Liver (tissue), 9 donors: ENCODE measurements around the gene PNKP. TPM values are rescaled to one million over a fixed set of nuclear protein-coding genes. Genes with fewer than 3 reads are reported as not detected.

Experiments used
- DNase-seq: peaks from one replicate; pipeline ENCODE4 v3.0.0-alpha.2; 2017; ENCODE audit warnings: low spot score
- H3K27ac ChIP-seq, 2 donors: one replicate each; pipeline ENCODE4 v1.7.0; 2013; ENCODE audit warnings: inconsistent platforms in 2 of 2, low read length in 2 of 2, control low read depth in 1 of 2, low read depth in 1 of 2, mild to moderate bottlenecking in 1 of 2
- H3K27me3 ChIP-seq, 4 donors: one replicate each; pipeline versions ENCODE4 v1.6.1 to v1.7.0; 2013; ENCODE audit warnings: low read length in 3 of 4, inconsistent platforms in 1 of 4, mild to moderate bottlenecking in 1 of 4, moderate library complexity in 1 of 4; ENCODE audit not compliant: control insufficient read depth in 4 of 4, insufficient read depth in 4 of 4
- H3K36me3 ChIP-seq, 4 donors: one replicate each; pipeline versions ENCODE4 v1.6.1 to v1.7.0; 2013; ENCODE audit warnings: low read length in 3 of 4, mild to moderate bottlenecking in 3 of 4, low read depth in 1 of 4, moderate library complexity in 1 of 4; ENCODE audit not compliant: control insufficient read depth in 4 of 4, insufficient read depth in 3 of 4
- H3K4me1 ChIP-seq, 4 donors: one replicate each; pipeline versions ENCODE4 v1.6.1 to v1.7.0; 2013; ENCODE audit warnings: low read length in 3 of 4, mild to moderate bottlenecking in 3 of 4, moderate library complexity in 1 of 4; ENCODE audit not compliant: control insufficient read depth in 4 of 4, insufficient read depth in 4 of 4
- H3K4me3 ChIP-seq, 3 donors: one replicate each; pipeline versions ENCODE4 v1.6.1 to v1.7.0; 2013; ENCODE audit warnings: low read length in 3 of 3, control low read depth in 1 of 3, low read depth in 1 of 3, mild to moderate bottlenecking in 1 of 3
- H3K9ac ChIP-seq, 2 donors: one replicate each; pipeline ENCODE4 v1.7.0; 2013; ENCODE audit warnings: low read length in 2 of 2, mild to moderate bottlenecking in 2 of 2, moderate library complexity in 2 of 2, control low read depth in 1 of 2, low read depth in 1 of 2
- H3K9me3 ChIP-seq, 4 donors: one replicate each; pipeline versions ENCODE4 v1.6.1 to v1.7.0; 2013; ENCODE audit warnings: low read length in 3 of 4; ENCODE audit not compliant: control insufficient read depth in 4 of 4
- EGR1 ChIP-seq, 2 donors: IDR thresholded peaks; 2 replicates each; pipeline ENCODE4 v1.6.1; 2016 to 2018; ENCODE audit warnings: antibody characterized with exemption in 2 of 2, low read depth in 2 of 2
- FOXA1 ChIP-seq: IDR thresholded peaks from 2 replicates; pipeline ENCODE4 v1.6.1; 2016; ENCODE audit warnings: antibody characterized with exemption
- FOXA2 ChIP-seq: IDR thresholded peaks from 2 replicates; pipeline ENCODE4 v1.6.1; 2016; ENCODE audit warnings: antibody characterized with exemption
- GABPA ChIP-seq, 2 donors: IDR thresholded peaks in 1 of 2; conservative IDR thresholded peaks in 1 of 2; 2 replicates each; pipeline ENCODE4 v1.6.1; 2016; ENCODE audit warnings: antibody characterized with exemption in 2 of 2, mild to moderate bottlenecking in 1 of 2, moderate library complexity in 1 of 2
- HNF4A ChIP-seq, 2 donors: conservative IDR thresholded peaks; 2 replicates each; pipeline ENCODE4 v1.6.1; 2016; ENCODE audit warnings: antibody characterized with exemption in 2 of 2, mild to moderate bottlenecking in 2 of 2
- HNF4G ChIP-seq: IDR thresholded peaks from 2 replicates; pipeline ENCODE4 v1.6.1; 2016; ENCODE audit warnings: antibody characterized with exemption
- JUND ChIP-seq, 2 donors: IDR thresholded peaks; 2 replicates each; pipeline ENCODE4 v1.6.1; 2016; ENCODE audit warnings: antibody characterized with exemption in 2 of 2
- NR2F2 ChIP-seq: IDR thresholded peaks from 2 replicates; pipeline ENCODE4 v1.6.1; 2016; ENCODE audit warnings: antibody characterized with exemption
- RAD21 ChIP-seq, 2 donors: IDR thresholded peaks; 2 replicates each; pipeline ENCODE4 v1.6.1; 2016; ENCODE audit warnings: antibody characterized with exemption in 2 of 2, mild to moderate bottlenecking in 2 of 2
- RXRA ChIP-seq, 2 donors: IDR thresholded peaks; 2 replicates each; pipeline ENCODE4 v1.6.1; 2017 to 2018; ENCODE audit warnings: antibody characterized with exemption in 2 of 2, mild to moderate bottlenecking in 1 of 2
- SP1 ChIP-seq: IDR thresholded peaks from 2 replicates; pipeline ENCODE4 v1.6.1; 2018; ENCODE audit warnings: antibody characterized with exemption, mild to moderate bottlenecking
- TAF1 ChIP-seq: conservative IDR thresholded peaks from 2 replicates; pipeline ENCODE4 v1.6.1; 2016; ENCODE audit warnings: antibody characterized with exemption, mild to moderate bottlenecking
- YY1 ChIP-seq: IDR thresholded peaks from 2 replicates; pipeline ENCODE4 v1.6.1; 2016; ENCODE audit warnings: antibody characterized with exemption, mild to moderate bottlenecking
- WGBS: extraction: QIAGEN DNeasy Blood & Tissue Kit; methylation state at CpG from one replicate; pipeline ENCODE4 v1.1.7; 2013; 5-methylcytosine and 5-hydroxymethylcytosine counted together
- polyA plus RNA-seq, 2 donors: library from polyadenylated mRNA; stranded (reverse) in 1 of 2; unstranded in 1 of 2; fragments of 200-250 nt in 1 of 2; fragments of >200 nt in 1 of 2; fragmentation: Nextera tagmentation in 1 of 2; extraction: Ambion mirVana in 1 of 2; gene quantifications; one replicate each; pipeline versions ENCODE4 v1.2.1 to v1.2.3, GENCODE V29; 2013 to 2015
- total RNA-seq, 2 donors: library from RNA; depleted of rRNA; stranded (reverse); fragments of >200 nt; gene quantifications; one replicate each; pipeline ENCODE4 v1.2.3, GENCODE V29; 2014
- TF ChIP-seq, protein P1 (sequence below): IDR thresholded peaks from 2 replicates; pipeline ENCODE4 v1.6.1; 2016; ENCODE audit warnings: antibody characterized with exemption
- TF ChIP-seq, protein P2 (sequence below): fragments of 150-350 bp; IDR thresholded peaks from 2 replicates; pipeline ENCODE4 v1.5.1; 2017; ENCODE audit warnings: improper control_type of control experiment, low read depth, low read length; ENCODE audit not compliant: missing input control
- TF ChIP-seq, protein P3 (sequence below): IDR thresholded peaks from 2 replicates; pipeline ENCODE4 v1.6.1; 2016; ENCODE audit warnings: antibody characterized with exemption
- TF ChIP-seq, protein P4 (sequence below): IDR thresholded peaks from 2 replicates; pipeline ENCODE4 v1.6.1; 2016; ENCODE audit warnings: antibody characterized with exemption
- TF ChIP-seq, protein P5 (sequence below): IDR thresholded peaks from 2 replicates; pipeline ENCODE4 v1.6.1; 2016; ENCODE audit warnings: antibody characterized with exemption, mild to moderate bottlenecking
- donor health status: healthy.
- donor health status: healthy.
- donor health status: healthy.
- donor health status: healthy.
- donor health status: healthy.

The PNKP gene
- total and polyA plus RNA-seq, 4 donors, result 17.3 to 30.9 (median 19.8) TPM

DNA sequence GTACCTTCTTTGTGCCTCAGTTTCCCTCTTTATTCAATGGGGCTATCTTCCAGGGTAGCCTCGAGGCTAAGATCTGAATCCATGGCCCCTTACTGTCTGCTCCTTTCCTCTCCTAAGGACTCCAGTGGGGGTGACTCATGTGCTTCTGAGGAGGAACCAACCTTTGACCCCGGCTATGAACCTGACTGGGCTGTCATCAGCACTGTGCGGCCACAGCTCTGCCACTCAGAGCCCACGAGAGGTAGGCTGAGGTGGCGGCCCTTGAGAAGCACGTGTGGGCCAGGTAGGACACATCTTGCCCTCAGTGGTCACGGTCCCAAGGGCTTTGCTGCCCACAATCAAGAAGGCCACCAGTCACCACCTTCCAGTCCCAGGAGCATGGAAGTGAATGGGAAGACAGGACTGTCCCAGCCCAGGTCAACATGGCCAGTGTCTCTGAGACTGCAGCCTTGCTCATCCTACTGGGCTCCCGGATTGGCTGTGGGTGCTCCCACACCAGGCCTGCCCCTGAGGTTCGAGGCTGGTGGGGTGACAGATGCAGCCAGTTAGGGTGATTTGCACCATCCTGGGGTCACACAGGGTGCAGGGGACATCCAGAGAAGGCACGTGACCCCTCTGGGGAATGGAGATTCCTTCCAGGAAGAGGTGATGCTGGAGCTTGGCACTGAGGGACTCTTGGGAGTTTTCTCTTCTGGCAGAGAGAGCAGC lies 12.9 kb upstream of the PNKP start:
- Histone ChIP-seq H3K4me1 (peaks cover 0 to 29% (median 17%) of the 10 kb centered on the region in 4 donors), H3K36me3 (peaks cover 38 to 51% (median 47%) of the 10 kb centered on the region in 4 donors), H3K27ac (no peak overlapping the region), H3K9ac (no peak overlapping the region), H3K27me3 (no peaks in the 10 kb centered on the region), H3K4me3 (no peak overlapping the region), H3K9me3 (no peaks in the 10 kb centered on the region)
- 93% methylated on average over 10 of the region's 10 CpGs for WGBS
- no peak for TF ChIP-seq RAD21 (IDR thresholded peaks at IDR 0.05)
- no peak for TF ChIP-seq JUND (IDR thresholded peaks at IDR 0.05)
- no peak for TF ChIP-seq EGR1 (IDR thresholded peaks at IDR 0.05; ENCODE audit: low read depth in 2 of 2)
- no peak for TF ChIP-seq FOXA1
- TF ChIP-seq, protein P1, sequence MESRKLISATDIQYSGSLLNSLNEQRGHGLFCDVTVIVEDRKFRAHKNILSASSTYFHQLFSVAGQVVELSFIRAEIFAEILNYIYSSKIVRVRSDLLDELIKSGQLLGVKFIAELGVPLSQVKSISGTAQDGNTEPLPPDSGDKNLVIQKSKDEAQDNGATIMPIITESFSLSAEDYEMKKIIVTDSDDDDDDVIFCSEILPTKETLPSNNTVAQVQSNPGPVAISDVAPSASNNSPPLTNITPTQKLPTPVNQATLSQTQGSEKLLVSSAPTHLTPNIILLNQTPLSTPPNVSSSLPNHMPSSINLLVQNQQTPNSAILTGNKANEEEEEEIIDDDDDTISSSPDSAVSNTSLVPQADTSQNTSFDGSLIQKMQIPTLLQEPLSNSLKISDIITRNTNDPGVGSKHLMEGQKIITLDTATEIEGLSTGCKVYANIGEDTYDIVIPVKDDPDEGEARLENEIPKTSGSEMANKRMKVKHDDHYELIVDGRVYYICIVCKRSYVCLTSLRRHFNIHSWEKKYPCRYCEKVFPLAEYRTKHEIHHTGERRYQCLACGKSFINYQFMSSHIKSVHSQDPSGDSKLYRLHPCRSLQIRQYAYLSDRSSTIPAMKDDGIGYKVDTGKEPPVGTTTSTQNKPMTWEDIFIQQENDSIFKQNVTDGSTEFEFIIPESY, result no peak
- TF ChIP-seq, protein P2, sequence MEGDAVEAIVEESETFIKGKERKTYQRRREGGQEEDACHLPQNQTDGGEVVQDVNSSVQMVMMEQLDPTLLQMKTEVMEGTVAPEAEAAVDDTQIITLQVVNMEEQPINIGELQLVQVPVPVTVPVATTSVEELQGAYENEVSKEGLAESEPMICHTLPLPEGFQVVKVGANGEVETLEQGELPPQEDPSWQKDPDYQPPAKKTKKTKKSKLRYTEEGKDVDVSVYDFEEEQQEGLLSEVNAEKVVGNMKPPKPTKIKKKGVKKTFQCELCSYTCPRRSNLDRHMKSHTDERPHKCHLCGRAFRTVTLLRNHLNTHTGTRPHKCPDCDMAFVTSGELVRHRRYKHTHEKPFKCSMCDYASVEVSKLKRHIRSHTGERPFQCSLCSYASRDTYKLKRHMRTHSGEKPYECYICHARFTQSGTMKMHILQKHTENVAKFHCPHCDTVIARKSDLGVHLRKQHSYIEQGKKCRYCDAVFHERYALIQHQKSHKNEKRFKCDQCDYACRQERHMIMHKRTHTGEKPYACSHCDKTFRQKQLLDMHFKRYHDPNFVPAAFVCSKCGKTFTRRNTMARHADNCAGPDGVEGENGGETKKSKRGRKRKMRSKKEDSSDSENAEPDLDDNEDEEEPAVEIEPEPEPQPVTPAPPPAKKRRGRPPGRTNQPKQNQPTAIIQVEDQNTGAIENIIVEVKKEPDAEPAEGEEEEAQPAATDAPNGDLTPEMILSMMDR, result no peak
- TF ChIP-seq, protein P3, sequence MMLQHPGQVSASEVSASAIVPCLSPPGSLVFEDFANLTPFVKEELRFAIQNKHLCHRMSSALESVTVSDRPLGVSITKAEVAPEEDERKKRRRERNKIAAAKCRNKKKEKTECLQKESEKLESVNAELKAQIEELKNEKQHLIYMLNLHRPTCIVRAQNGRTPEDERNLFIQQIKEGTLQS, result no peak
- no peak for TF ChIP-seq YY1
- TF ChIP-seq HNF4A (conservative IDR thresholded peaks at IDR 0.05), result no peak
- TF ChIP-seq RXRA (IDR thresholded peaks at IDR 0.05), result no peak
- TF ChIP-seq, protein P4, sequence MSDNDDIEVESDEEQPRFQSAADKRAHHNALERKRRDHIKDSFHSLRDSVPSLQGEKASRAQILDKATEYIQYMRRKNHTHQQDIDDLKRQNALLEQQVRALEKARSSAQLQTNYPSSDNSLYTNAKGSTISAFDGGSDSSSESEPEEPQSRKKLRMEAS, result no peak
- TF ChIP-seq TAF1, result no peak
- TF ChIP-seq GABPA (IDR thresholded peaks at IDR 0.05 in 1 of 2, conservative IDR thresholded peaks at IDR 0.05 in 1 of 2), result no peak
- TF ChIP-seq, protein P5, sequence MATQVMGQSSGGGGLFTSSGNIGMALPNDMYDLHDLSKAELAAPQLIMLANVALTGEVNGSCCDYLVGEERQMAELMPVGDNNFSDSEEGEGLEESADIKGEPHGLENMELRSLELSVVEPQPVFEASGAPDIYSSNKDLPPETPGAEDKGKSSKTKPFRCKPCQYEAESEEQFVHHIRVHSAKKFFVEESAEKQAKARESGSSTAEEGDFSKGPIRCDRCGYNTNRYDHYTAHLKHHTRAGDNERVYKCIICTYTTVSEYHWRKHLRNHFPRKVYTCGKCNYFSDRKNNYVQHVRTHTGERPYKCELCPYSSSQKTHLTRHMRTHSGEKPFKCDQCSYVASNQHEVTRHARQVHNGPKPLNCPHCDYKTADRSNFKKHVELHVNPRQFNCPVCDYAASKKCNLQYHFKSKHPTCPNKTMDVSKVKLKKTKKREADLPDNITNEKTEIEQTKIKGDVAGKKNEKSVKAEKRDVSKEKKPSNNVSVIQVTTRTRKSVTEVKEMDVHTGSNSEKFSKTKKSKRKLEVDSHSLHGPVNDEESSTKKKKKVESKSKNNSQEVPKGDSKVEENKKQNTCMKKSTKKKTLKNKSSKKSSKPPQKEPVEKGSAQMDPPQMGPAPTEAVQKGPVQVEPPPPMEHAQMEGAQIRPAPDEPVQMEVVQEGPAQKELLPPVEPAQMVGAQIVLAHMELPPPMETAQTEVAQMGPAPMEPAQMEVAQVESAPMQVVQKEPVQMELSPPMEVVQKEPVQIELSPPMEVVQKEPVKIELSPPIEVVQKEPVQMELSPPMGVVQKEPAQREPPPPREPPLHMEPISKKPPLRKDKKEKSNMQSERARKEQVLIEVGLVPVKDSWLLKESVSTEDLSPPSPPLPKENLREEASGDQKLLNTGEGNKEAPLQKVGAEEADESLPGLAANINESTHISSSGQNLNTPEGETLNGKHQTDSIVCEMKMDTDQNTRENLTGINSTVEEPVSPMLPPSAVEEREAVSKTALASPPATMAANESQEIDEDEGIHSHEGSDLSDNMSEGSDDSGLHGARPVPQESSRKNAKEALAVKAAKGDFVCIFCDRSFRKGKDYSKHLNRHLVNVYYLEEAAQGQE, result no peak
- no peak for TF ChIP-seq NR2F2
- TF ChIP-seq SP1, result no peak
- TF ChIP-seq FOXA2, result no peak
- TF ChIP-seq HNF4G, result no peak
- DNase-seq, result no peak
